ENCODE results near the gene SLAIN2.

Gene SLAIN2

DNA sequence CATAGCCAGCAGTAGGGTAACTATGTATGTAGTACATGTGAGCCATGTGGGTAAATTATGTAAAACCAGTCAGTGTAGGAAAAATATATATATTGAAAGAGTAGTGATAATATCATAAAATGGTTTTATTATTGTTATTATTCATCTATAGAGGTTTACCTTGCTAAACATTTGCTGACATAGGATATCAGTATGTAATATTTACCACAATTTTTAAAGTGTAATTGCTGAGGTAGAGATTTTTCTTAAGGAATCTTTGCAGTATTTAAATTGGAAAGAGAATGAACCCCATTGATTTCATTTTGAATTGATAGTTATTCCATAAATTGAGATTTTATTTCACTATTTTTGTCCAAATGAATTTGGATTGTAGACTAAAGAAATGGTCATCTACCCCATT is 27.1 kb downstream of the SLAIN2 start:
- DNase-seq (ENCODE audit: extremely low read depth in 1 of 2, low read depth in 1 of 2): no peak

DNA sequence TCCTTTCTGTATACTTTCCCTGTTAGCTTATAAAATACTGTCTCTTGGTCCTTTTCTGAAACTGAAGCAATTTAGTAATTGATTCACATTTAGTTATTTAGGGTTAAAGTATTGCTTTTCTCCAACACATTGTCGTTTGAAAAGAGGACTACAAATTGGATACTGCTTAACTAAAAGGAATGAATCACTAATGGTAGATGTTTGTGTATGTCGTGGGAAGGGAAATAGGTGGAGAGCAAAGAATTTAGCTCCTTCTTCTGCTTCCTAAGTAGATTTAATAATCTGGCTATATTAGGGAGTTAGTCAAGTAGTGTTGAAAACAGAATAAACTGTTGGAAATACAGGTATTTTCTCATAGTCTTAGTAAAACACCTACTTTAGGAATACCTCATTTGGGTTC is 27.9 kb downstream of the SLAIN2 start:
- no peak for DNase-seq (ENCODE audit: extremely low read depth in 1 of 2, low read depth in 1 of 2)

DNA sequence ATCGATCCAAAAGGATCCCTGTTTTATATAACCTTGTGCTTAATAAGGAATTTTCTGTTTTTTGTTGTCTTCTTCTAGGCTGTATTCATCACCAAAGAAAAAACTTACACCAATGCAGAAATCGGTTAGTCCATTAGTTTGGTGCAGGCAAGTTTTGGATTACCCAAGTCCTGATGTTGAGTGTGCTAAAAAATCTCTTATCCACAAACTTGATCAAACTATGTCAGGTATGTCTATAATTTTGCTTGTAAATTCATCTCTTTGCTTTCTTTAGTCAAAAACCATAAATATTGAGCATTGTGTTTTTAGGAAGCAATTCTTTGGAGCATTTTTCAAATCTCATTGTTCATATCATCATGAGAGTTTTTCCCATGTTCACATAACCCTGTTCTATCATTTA is 28.4 kb downstream of the SLAIN2 start:
- DNase-seq (ENCODE audit: extremely low read depth in 1 of 2, low read depth in 1 of 2): no peak

DNA sequence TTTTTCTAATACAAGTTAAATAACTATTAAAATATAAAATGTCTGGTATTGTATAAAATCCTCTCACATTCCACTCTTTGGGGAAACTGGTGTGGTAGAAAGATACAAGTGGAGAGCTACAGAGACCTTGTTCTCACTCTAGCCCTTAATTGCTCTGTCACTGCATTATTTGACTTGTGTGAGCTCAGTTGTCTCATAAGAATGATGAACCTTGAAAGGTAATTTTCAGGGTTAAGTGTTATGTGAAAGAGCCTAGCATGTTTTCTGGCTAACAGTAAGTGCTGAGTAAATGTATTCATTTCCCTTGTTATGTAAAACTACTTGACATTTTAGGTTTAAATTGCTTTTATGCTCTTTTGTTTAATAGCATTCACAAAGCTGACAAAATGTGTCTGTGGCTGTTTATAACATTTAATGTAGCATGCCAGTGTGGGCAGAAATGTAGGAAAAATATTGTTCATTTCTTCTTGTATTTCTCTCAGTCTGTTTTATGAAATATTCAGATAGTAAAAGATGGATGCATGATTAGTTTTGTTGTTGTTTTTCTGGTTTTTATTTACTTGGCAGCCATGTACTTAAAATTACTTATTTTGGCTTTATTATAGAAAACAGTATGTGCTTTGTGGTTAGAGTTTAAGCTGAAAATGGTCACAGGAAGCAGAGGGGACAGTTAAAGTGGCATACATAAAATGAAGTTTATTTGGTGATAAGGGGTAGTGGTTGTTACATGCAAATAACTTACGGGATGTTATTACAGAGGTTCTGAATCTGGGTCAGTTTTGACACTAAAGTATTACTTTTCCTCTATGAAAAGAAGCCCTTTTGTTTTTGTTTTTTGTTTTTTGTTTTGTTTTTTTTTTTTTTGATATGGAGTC is 29.2 kb downstream of the SLAIN2 start:
- no peak for DNase-seq (ENCODE audit: extremely low read depth in 1 of 2, low read depth in 1 of 2)

DNA sequence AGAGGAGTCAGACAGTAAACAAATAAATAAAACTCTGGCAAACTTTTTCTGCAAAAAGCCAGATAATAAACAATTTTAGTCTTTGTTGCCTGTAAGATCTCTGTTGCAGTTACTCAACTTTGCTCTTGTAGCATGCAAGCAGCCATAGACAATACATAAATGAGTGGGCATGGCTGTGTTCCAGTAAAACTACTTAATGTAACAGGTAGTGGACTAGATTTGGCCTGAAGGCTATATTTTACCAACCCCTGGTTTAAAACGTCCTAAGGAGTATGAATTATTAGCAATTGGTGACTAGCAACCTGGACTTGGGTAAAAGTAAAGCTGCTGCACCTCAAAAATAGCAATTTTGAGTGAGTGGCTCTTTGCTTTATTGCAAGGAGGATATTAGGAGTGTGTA is 30.9 kb downstream of the SLAIN2 start:
- no peak for DNase-seq (ENCODE audit: extremely low read depth in 1 of 2, low read depth in 1 of 2)

DNA sequence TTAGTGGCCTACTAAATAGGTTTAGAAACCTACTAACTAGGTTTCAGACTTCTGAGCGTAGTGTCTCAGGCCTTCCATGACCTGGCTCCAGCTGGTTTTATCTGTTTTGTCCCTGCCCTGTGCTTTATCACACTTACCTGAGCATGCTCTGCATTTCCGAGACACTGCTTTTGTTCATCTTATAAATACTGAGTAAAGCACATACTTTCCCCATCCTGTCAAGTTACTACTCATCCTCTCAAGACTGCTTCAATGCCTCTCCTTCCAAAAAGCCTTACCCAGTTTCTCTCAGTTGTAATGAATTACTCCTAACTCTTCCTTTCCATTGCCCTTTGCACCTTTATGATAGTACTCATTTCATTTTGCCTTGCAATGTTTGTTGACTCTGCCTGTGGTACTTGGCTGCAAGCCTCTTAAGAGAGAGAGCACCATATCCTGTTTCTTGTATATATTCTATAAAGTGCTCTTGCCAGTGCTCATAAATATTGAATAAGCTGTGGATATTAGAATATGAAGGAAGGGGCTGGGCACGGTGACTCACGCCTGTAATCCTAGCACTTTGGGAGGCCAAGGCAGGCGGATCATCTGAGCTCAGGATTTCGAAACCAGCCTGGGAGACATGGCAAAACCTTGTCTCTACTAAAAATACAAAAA is 34.4 kb downstream of the SLAIN2 start:
- no peak for DNase-seq (ENCODE audit: extremely low read depth in 1 of 2, low read depth in 1 of 2)

DNA sequence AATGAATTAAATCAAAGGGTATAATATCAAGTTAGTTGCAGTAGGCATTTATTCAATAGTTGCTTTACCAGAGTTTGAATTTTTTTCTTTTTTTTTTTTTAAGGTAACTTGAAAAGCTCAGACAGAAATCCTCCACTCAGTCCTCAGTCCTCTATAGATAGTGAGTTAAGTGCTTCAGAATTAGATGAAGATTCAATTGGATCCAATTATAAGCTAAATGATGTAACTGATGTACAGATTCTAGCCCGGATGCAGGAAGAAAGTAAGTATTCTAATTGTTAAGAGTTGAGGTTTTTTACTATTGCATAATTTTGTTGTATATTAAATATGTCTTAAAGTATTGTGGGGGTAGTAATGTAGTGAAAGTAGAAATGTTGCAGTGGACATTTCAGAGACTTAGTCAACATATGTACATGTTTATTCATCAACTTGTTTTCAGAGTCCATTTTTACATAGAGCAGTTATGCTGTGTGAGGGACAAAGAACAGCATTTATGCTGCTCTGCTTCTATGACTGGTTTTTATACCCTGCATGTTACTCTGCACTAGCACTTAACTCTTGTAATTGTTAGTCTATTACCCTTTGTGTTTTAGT is 38.4 kb downstream of the SLAIN2 start:
- DNase-seq (ENCODE audit: extremely low read depth in 1 of 2, low read depth in 1 of 2): no peak

DNA sequence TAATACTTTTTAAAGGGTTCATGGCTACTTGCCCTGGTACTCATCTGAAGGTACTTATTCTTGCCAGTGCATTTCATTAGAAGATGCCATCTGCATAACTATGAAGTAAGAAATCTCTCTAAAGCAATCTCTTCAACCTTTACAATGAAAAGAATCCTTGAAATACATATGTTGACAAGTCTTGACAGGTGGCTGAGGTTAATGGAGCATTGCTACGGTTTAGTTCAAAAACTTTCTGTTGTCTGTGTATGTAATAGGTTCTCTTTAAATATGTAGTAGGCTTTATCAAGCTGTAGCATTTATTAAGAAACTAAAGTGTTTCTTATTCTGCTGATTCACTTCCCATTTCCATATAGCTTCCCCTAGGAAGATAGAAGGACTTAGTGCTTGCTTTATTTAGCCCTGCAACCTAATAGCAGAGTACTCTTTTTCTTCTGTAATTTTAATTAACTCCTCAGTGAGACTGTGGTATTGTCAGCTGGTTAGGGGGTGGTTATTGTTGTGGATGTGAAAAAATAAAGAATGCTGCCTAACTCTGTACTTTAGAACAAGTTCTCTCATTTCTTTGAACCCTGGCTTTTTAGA is 39.3 kb downstream of the SLAIN2 start:
- no peak for DNase-seq (ENCODE audit: extremely low read depth in 1 of 2, low read depth in 1 of 2)

DNA sequence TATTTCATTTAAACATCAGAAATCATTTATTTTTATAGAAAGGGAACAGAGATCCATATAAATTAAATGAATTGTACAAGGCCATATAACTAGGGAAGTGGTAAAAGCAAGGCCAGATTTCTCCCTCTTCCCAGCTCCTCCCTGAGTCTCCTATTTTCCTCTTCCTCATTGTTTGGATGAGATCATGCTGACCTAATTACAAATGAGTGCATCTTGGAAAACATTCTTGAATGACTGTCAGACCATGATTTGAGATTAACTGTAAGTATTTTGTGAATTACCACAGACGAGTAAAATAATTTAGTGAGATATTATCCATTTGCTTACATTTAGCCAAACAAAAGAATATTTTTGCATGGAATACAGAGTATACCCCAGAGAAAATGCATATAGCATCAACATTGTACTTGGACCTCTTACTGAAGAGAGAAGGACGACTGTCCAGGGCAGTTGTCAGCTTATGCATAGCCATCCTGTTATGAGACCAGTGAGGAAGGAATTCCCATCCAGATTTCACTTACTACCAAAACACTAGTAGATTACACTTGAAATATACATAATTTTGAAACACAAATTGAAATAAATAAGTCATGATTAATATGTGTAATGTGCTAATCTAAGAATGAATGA is 47.3 kb downstream of the SLAIN2 start:
- no peak for DNase-seq (ENCODE audit: extremely low read depth in 1 of 2, low read depth in 1 of 2)

DNA sequence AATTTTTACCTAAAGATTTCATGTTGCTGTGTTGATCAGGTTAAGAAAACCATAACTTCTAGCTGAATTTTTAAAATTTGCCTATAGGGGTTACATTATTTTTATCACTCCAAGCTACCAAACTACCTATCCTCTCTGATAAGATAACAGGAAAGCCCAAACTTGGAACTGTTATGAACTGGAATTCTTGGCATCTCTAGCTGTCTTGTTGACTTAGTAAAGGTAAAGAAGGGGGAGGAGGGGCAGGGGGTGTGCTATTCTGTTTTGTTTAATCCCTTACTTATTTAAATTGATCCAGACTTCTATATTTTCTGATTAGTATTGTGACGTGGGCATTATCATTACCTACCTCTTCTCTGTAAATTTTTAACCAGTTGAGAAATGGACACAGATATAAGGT is 54.7 kb downstream of the SLAIN2 start:
- no peak for DNase-seq (ENCODE audit: extremely low read depth in 1 of 2, low read depth in 1 of 2)

DNA sequence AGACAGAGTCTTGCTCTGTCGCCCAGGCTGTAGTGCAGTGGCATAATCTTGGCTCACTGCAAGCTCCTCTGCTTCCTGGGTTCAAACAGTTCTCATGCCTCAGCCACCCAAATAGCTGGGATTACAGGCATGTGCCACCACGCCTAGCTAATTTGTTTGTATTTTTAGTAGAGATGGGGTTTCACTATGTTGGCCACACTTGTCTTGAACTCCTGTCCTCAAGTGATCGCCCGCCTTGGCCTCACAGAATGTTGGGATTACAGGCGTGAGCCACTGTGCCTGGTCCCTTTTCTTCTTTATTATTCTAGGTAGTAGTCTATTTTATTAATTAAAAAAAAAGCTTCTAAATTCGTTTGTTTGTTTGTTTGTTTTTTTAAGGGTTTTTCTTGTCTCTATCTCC is 59.1 kb downstream of the SLAIN2 start:
- DNase-seq (ENCODE audit: extremely low read depth in 1 of 2, low read depth in 1 of 2): no peak

DNA sequence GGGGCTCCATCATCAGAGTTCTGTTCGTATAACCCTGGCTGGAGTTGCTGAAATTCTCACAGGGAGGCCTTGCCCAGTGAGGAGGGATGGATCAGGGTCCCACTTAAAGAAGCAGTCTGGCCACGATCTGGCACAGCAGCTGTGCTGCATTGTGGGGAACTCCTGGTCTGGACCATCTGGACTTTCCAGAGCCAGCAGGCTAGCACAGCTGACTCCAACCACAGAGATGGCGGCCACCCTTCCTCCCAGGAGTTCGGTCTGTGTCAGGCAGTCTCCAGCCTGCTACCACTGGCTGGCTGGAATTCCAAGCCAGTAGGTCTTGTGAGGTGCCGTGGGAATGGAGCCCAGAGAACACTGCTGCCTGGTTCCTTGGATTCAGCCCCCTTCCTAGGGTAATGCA is 62.0 kb downstream of the SLAIN2 start:
- DNase-seq (ENCODE audit: extremely low read depth in 1 of 2, low read depth in 1 of 2): no peak

DNA sequence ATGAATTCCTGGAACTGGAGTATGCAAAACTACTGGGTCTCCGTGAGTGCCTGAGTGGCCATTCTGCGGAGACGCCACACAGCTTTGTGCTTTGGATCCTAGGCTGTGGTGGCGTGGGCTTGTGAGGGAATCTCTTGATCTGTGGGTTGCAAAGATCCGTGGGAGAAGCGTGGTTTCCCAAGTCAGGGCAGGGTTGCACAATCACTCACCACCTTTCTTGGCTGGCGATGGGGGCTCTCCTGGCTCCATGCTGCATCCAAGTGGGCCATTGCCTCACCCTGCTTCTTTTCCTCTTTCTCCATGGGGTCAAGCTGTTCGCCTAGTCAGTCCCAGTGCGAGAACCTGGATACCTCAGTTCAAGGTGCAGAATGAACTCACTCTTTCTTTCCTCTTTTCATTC is 62.5 kb downstream of the SLAIN2 start:
- no peak for DNase-seq (ENCODE audit: extremely low read depth in 1 of 2, low read depth in 1 of 2)

DNA sequence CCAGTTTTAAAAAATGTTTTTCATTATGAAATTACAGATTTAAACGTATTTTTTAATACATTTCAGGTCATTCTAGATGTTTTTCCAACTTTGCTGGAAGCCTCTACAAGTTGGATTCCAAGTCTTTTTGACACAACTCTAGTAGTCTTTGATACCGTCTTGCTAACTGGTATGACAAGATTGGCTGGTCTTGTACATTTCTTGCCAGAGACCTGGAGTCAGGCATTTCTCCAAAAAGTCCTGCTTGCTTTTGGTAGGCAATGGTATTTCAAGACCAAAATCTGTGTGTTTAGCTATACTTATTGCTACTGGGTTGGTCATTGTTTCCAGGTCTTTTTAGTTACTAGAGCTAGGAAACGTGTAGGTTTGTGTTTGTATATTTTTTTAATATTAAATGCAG is 64.6 kb downstream of the SLAIN2 start:
- no peak for DNase-seq (ENCODE audit: extremely low read depth in 1 of 2, low read depth in 1 of 2)

DNA sequence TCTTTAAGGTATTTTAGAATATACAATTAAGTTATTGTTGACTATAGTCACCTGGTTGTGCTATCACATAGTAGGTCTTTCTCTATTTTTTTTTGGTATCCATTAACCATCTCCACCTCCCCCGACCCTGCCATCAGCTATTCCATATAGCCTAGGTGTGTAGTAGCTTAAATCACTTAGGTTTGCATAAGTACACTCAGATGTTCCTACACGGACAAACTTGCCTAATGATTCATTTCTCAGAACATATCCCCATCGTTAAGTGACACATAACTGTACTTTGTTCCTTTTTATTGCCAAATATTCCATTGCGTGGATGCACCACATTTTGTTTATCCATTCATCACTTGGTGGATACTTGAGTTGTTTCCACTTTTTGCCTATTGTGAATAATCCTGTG is 67.9 kb downstream of the SLAIN2 start:
- no peak for DNase-seq (ENCODE audit: extremely low read depth in 1 of 2, low read depth in 1 of 2)

DNA sequence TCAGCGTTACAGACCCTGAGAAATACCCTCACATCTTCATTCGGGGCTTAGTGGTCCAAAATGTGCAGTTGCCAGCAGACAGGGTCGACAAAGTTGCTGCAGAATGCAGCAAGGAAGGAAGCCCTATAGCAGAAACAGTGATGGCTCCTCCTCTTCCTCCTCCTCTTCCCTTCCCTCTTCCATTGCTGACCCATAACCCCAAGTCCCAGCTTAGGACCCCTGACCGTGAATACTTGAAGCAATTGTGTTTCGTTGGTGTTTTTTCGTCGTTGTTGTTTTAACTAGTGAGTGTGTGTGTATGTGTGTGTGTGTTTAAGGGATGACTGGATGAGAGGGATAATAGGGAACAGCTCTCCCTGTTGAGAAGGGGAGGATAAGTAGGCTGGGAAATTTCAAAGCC is 69.5 kb downstream of the SLAIN2 start:
- DNase-seq (ENCODE audit: extremely low read depth in 1 of 2, low read depth in 1 of 2): no peak

DNA sequence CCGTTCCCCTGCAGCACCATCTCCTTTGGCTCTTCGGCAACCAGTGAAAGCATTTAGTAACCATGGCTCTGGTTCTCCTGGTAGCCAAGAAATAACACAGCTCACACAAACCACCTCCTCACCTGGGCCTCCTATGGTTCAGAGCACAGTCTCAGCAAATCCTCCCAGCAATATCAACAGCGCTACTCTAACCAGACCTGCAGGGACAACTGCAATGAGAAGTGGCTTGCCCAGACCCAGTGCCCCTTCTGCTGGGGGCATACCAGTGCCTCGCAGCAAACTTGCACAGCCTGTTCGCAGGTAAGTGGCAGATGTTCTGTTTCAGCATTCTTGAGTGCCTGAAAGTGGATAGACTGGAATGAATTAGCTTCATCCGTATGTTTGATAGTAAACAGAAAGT is 78.8 kb downstream of the SLAIN2 start:
- no peak for DNase-seq (ENCODE audit: extremely low read depth in 1 of 2, low read depth in 1 of 2)

DNA sequence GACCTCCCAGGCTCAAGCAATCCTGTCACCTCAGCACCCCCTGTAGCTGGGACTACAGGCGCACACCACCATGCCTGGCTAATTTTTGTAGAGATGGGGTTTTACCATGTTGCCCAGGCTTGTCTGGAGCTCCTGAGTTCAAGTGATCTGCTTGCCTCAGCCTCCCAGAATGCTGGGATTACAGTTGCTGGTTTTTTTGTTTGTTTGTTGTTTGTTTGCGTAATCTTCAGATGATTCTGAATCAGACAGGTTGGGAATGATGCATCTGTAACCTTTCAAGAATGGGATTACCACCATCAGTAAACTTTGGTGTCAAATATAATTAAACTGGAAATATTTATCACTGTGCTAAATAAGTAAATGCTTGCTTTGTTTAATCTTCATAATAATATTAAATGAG is 79.8 kb downstream of the SLAIN2 start:
- DNase-seq (ENCODE audit: extremely low read depth in 1 of 2, low read depth in 1 of 2): no peak

DNA sequence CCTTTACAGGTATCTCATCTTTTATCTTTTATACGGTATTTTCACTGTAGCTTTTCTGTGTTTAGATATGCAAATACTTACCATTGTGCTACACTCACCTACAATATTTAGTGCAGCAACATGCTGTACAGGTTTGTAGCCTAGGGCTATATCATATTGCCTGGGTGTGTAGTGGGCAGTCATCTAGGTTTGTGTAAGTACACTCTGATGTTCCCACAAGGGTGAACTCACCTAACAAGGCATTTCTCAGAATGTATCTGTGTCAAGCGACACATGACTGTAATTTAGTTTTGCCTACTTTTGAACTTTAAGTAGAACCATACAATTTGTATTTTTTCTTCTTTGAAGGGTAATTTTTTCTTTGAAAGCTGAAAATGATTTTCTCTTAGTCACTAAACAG is 87.6 kb downstream of the SLAIN2 start:
- no peak for DNase-seq (ENCODE audit: extremely low read depth in 1 of 2, low read depth in 1 of 2)

DNA sequence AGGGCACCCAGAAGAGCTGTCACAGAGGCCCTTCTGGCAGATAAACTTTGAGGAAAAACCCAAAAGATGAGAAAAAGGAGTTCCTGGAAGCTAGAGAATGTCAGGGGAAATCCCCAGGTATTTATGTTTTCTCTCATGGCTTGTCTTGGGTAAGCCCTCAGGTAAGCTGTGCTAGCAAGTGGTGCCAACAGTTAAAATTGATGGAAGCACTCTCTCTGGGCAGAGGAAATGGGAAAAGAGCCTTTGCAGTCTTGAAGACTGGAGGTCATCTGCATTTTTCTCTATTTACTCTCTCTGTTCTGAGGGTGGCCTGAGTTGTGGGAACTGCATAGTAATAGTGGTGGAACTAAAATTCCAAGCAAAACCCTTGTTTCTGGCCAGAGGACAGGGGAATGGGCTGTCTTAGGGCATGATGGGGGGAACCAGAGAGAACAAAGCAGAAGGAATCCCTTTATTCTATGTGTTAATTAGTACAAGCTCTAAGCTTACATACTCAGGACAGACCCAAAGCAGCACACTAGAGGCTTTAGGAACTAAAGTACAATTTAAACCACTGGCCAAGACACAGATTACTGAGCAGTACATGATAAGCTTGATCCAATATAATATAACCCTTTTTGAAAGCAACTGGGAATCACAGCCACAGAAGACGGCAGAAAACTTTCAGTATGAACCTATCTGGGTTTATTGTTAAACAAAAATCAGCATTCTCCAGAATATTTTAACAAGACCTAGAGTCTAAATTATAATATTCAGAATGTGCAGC is 88.6 kb downstream of the SLAIN2 start:
- DNase-seq (ENCODE audit: extremely low read depth in 1 of 2, low read depth in 1 of 2): no peak

DNA sequence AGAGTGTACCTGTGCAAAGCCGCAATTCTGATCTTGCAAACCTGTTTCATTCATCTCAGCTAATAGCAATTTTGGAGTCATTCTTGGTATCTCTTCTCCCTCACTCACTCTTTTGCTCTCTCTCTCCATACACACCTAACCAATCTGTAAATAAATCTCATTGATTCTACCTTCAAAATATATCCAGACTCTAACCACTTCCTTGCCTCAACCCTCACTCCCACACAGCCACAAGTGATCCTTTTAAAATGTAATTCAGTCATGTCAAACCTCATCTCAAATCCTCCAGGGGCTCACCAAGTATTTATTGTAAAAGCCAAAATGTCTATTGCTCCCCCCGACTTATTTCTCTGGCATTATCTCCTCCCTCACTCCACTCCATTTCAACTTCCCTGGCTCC is 90.1 kb downstream of the SLAIN2 start:
- DNase-seq (ENCODE audit: extremely low read depth in 1 of 2, low read depth in 1 of 2): no peak

All from stimulated activated CD8-positive, alpha-beta memory T cell treated with anti-CD3 and anti-CD28 coated beads, Interleukin-7, amount 100 ng/mL, for 48 hours (primary cell).